ENCODE data around the gene CHCHD6. TPM values are rescaled to one million over a fixed set of nuclear protein-coding genes. Genes with fewer than 3 reads are reported as not detected.

CHCHD6 gene
- polyA plus RNA-seq, 2 donors = 7.0 to 11.9 TPM

GRCh38 chr3:126696701-126697267, 7.3 kb upstream of the CHCHD6 start:
- H3K4me3 ChIP-seq (ENCODE audit: low read depth in 1 of 2, low read length in 2 of 2) = no peak overlapping the region
- H3K27me3 ChIP-seq (ENCODE audit: control insufficient read depth in 1 of 2, insufficient read depth in 2 of 2, low read length in 2 of 2) = no peaks in the 10 kb centered on the region
- no peaks in the 10 kb centered on the region for H3K36me3 ChIP-seq (ENCODE audit: control insufficient read depth in 2 of 2, insufficient read depth in 2 of 2, low read length in 1 of 2)
- H3K4me1 ChIP-seq (ENCODE audit: control insufficient read depth in 2 of 2, insufficient read depth in 2 of 2, low read length in 1 of 2) = no peaks in the 10 kb centered on the region
- no peak overlapping the region for H3K27ac ChIP-seq (ENCODE audit: low read depth in 2 of 2, low read length in 1 of 2)
- WGBS, 2 donors = 62 to 77% methylated on average over 5 of the region's 5 CpGs
- H3K9me3 ChIP-seq (ENCODE audit: control insufficient read depth in 2 of 2, insufficient read depth in 1 of 2, low read depth in 1 of 2, low read length in 1 of 2) = no peaks in the 10 kb centered on the region

- Histone ChIP-seq H3K36me3 (ENCODE audit: control insufficient read depth in 2 of 2, insufficient read depth in 2 of 2, low read length in 1 of 2) (no peaks in the 10 kb centered on the region), H3K27me3 (ENCODE audit: control insufficient read depth in 1 of 2, insufficient read depth in 2 of 2, low read length in 2 of 2) (no peaks in the 10 kb centered on the region), H3K4me3 (ENCODE audit: low read depth in 1 of 2, low read length in 2 of 2) (no peak overlapping the region), H3K4me1 (ENCODE audit: control insufficient read depth in 2 of 2, insufficient read depth in 2 of 2, low read length in 1 of 2) (peaks cover 0 to 3% of the 10 kb centered on the region in 2 donors), H3K9me3 (ENCODE audit: control insufficient read depth in 2 of 2, insufficient read depth in 1 of 2, low read depth in 1 of 2, low read length in 1 of 2) (no peaks in the 10 kb centered on the region), H3K27ac (ENCODE audit: low read depth in 2 of 2, low read length in 1 of 2) (no peak overlapping the region)
- 74 to 85% methylated on average over 7 of the region's 7 CpGs for WGBS, 2 donors
Observed at GRCh38 chr3:126699011-126699410, 5.0 kb upstream of the CHCHD6 start.

GRCh38 chr3:126704494-126705214, 614 bp downstream of the CHCHD6 start:
- Histone ChIP-seq H3K4me1 (ENCODE audit: control insufficient read depth in 2 of 2, insufficient read depth in 2 of 2, low read length in 1 of 2) (peaks cover 2 to 3% of the 10 kb centered on the region in 2 donors), H3K9me3 (ENCODE audit: control insufficient read depth in 2 of 2, insufficient read depth in 1 of 2, low read depth in 1 of 2, low read length in 1 of 2) (no peaks in the 10 kb centered on the region), H3K27ac (ENCODE audit: low read depth in 2 of 2, low read length in 1 of 2) (no peak overlapping the region), H3K27me3 (ENCODE audit: control insufficient read depth in 1 of 2, insufficient read depth in 2 of 2, low read length in 2 of 2) (no peaks in the 10 kb centered on the region), H3K4me3 (ENCODE audit: low read depth in 1 of 2, low read length in 2 of 2) (peak overlapping the region; percentile 73 to 96), H3K36me3 (ENCODE audit: control insufficient read depth in 2 of 2, insufficient read depth in 2 of 2, low read length in 1 of 2) (no peaks in the 10 kb centered on the region)
- WGBS, 2 donors = 9 to 10% methylated on average over 44 of the region's 44 CpGs

GRCh38 chr3:126706631-126707030, 2.6 kb downstream of the CHCHD6 start:
- Histone ChIP-seq H3K36me3 (ENCODE audit: control insufficient read depth in 2 of 2, insufficient read depth in 2 of 2, low read length in 1 of 2) (no peaks in the 10 kb centered on the region), H3K4me1 (ENCODE audit: control insufficient read depth in 2 of 2, insufficient read depth in 2 of 2, low read length in 1 of 2) (peaks cover 2 to 3% of the 10 kb centered on the region in 2 donors), H3K27me3 (ENCODE audit: control insufficient read depth in 1 of 2, insufficient read depth in 2 of 2, low read length in 2 of 2) (no peaks in the 10 kb centered on the region), H3K4me3 (ENCODE audit: low read depth in 1 of 2, low read length in 2 of 2) (no peak overlapping the region), H3K27ac (ENCODE audit: low read depth in 2 of 2, low read length in 1 of 2) (no peak overlapping the region), H3K9me3 (ENCODE audit: control insufficient read depth in 2 of 2, insufficient read depth in 1 of 2, low read depth in 1 of 2, low read length in 1 of 2) (no peaks in the 10 kb centered on the region)
- 90 to 92% methylated on average over 3 of the region's 3 CpGs for WGBS, 2 donors

GRCh38 chr3:126711121-126711760, 7.2 kb downstream of the CHCHD6 start:
- 93% methylated on average over 8 of the region's 8 CpGs for WGBS, 2 donors
- Histone ChIP-seq H3K27me3 (ENCODE audit: control insufficient read depth in 1 of 2, insufficient read depth in 2 of 2, low read length in 2 of 2) (no peaks in the 10 kb centered on the region), H3K4me3 (ENCODE audit: low read depth in 1 of 2, low read length in 2 of 2) (no peak overlapping the region), H3K36me3 (ENCODE audit: control insufficient read depth in 2 of 2, insufficient read depth in 2 of 2, low read length in 1 of 2) (no peaks in the 10 kb centered on the region), H3K4me1 (ENCODE audit: control insufficient read depth in 2 of 2, insufficient read depth in 2 of 2, low read length in 1 of 2) (no peaks in the 10 kb centered on the region), H3K27ac (ENCODE audit: low read depth in 2 of 2, low read length in 1 of 2) (no peak overlapping the region), H3K9me3 (ENCODE audit: control insufficient read depth in 2 of 2, insufficient read depth in 1 of 2, low read depth in 1 of 2, low read length in 1 of 2) (no peaks in the 10 kb centered on the region)

- Histone ChIP-seq H3K4me3 (ENCODE audit: low read depth in 1 of 2, low read length in 2 of 2) (no peak overlapping the region), H3K36me3 (ENCODE audit: control insufficient read depth in 2 of 2, insufficient read depth in 2 of 2, low read length in 1 of 2) (no peaks in the 10 kb centered on the region), H3K9me3 (ENCODE audit: control insufficient read depth in 2 of 2, insufficient read depth in 1 of 2, low read depth in 1 of 2, low read length in 1 of 2) (no peaks in the 10 kb centered on the region), H3K27ac (ENCODE audit: low read depth in 2 of 2, low read length in 1 of 2) (no peak overlapping the region), H3K4me1 (ENCODE audit: control insufficient read depth in 2 of 2, insufficient read depth in 2 of 2, low read length in 1 of 2) (no peaks in the 10 kb centered on the region), H3K27me3 (ENCODE audit: control insufficient read depth in 1 of 2, insufficient read depth in 2 of 2, low read length in 2 of 2) (no peaks in the 10 kb centered on the region)
- 96% methylated on average over 7 of the region's 7 CpGs for WGBS, 2 donors
Observed at GRCh38 chr3:126713199-126713598, 9.2 kb downstream of the CHCHD6 start.

GRCh38 chr3:126714276-126714900, 10.3 kb downstream of the CHCHD6 start:
- Histone ChIP-seq H3K27ac (ENCODE audit: low read depth in 2 of 2, low read length in 1 of 2) (no peak overlapping the region), H3K36me3 (ENCODE audit: control insufficient read depth in 2 of 2, insufficient read depth in 2 of 2, low read length in 1 of 2) (no peaks in the 10 kb centered on the region), H3K4me3 (ENCODE audit: low read depth in 1 of 2, low read length in 2 of 2) (no peak overlapping the region), H3K4me1 (ENCODE audit: control insufficient read depth in 2 of 2, insufficient read depth in 2 of 2, low read length in 1 of 2) (no peaks in the 10 kb centered on the region), H3K9me3 (ENCODE audit: control insufficient read depth in 2 of 2, insufficient read depth in 1 of 2, low read depth in 1 of 2, low read length in 1 of 2) (no peaks in the 10 kb centered on the region), H3K27me3 (ENCODE audit: control insufficient read depth in 1 of 2, insufficient read depth in 2 of 2, low read length in 2 of 2) (no peaks in the 10 kb centered on the region)
- 93 to 94% methylated on average over 14 of the region's 14 CpGs for whole genome bisulfite sequencing, 2 donors

- no peaks in the 10 kb centered on the region for H3K9me3 ChIP-seq (ENCODE audit: control insufficient read depth in 2 of 2, insufficient read depth in 1 of 2, low read depth in 1 of 2, low read length in 1 of 2)
- no peaks in the 10 kb centered on the region for H3K27me3 ChIP-seq (ENCODE audit: control insufficient read depth in 1 of 2, insufficient read depth in 2 of 2, low read length in 2 of 2)
- H3K27ac ChIP-seq (ENCODE audit: low read depth in 2 of 2, low read length in 1 of 2) = no peak overlapping the region
- 84 to 88% methylated on average over 6 of the region's 6 CpGs for WGBS, 2 donors
- no peaks in the 10 kb centered on the region for H3K36me3 ChIP-seq (ENCODE audit: control insufficient read depth in 2 of 2, insufficient read depth in 2 of 2, low read length in 1 of 2)
- no peak overlapping the region for H3K4me3 ChIP-seq (ENCODE audit: low read depth in 1 of 2, low read length in 2 of 2)
- no peaks in the 10 kb centered on the region for H3K4me1 ChIP-seq (ENCODE audit: control insufficient read depth in 2 of 2, insufficient read depth in 2 of 2, low read length in 1 of 2)
Observed at GRCh38 chr3:126714921-126715320, 10.9 kb downstream of the CHCHD6 start.

GRCh38 chr3:126715432-126715831, 11.4 kb downstream of the CHCHD6 start:
- H3K27ac ChIP-seq (ENCODE audit: low read depth in 2 of 2, low read length in 1 of 2) = no peak overlapping the region
- H3K27me3 ChIP-seq (ENCODE audit: control insufficient read depth in 1 of 2, insufficient read depth in 2 of 2, low read length in 2 of 2) = no peaks in the 10 kb centered on the region
- H3K36me3 ChIP-seq (ENCODE audit: control insufficient read depth in 2 of 2, insufficient read depth in 2 of 2, low read length in 1 of 2) = no peaks in the 10 kb centered on the region
- H3K9me3 ChIP-seq (ENCODE audit: control insufficient read depth in 2 of 2, insufficient read depth in 1 of 2, low read depth in 1 of 2, low read length in 1 of 2) = no peaks in the 10 kb centered on the region
- 60 to 83% methylated on average over 1 of the region's 1 CpG for WGBS, 2 donors
- no peaks in the 10 kb centered on the region for H3K4me1 ChIP-seq (ENCODE audit: control insufficient read depth in 2 of 2, insufficient read depth in 2 of 2, low read length in 1 of 2)
- no peak overlapping the region for H3K4me3 ChIP-seq (ENCODE audit: low read depth in 1 of 2, low read length in 2 of 2)
